ENCODE results near the gene PLCB3. TPM values are rescaled to one million over a fixed set of nuclear protein-coding genes. Genes with fewer than 3 reads are reported as not detected.

The PLCB3 gene
- total RNA-seq, 1 experiment from 2014 or later = 10.4 TPM

GRCh38 chr11:64287676-64288352, 36.5 kb downstream of the PLCB3 start:
- DNase-seq (ENCODE audit: low read depth, low spot score) = no peak
- in situ Hi-C loops (cut with HindIII; ENCODE audit: low pct_unique_long_range_greater_than_20kb, low sequenced_read_pairs) = no loop called here

DNA sequence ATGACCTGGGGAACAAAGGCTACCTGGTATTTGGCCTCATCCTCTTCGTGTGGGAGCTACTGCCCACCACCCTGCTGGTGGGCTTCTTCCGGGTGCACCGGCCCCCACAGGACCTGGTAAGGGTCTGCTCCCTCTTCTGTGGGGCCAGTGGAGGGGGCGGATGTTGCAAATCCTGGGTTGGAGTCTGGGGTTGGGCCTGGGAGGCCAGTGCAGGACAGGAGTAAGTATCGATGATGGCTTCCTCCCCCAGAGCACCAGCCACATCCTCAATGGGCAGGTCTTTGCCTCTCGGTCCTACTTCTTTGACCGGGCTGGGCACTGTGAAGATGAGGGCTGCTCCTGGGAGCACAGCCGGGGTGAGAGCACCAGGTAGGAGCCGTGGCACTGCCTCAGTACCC, 37.0 kb downstream of the PLCB3 start:
- in situ Hi-C loops (cut with HindIII; ENCODE audit: low pct_unique_long_range_greater_than_20kb, low sequenced_read_pairs) = no loop called here
- DNase-seq (ENCODE audit: low read depth, low spot score) = no peak

- in situ Hi-C loops (cut with HindIII; ENCODE audit: low pct_unique_long_range_greater_than_20kb, low sequenced_read_pairs) = no loop called here
- DNase-seq (ENCODE audit: low read depth, low spot score) = no peak
Observed at GRCh38 chr11:64289002-64289564, 37.8 kb downstream of the PLCB3 start.

GRCh38 chr11:64290352-64291261, 39.3 kb downstream of the PLCB3 start:
- in situ Hi-C loops (cut with HindIII; ENCODE audit: low pct_unique_long_range_greater_than_20kb, low sequenced_read_pairs) = no loop called here
- DNase-seq (ENCODE audit: low read depth, low spot score) = no peak

- DNase-seq (ENCODE audit: low read depth, low spot score) = no peak
- in situ Hi-C loops (cut with HindIII; ENCODE audit: low pct_unique_long_range_greater_than_20kb, low sequenced_read_pairs) = no loop called here
Observed at GRCh38 chr11:64291262-64291751, 40.0 kb downstream of the PLCB3 start, which contains the start of gene KCNK4. TSS of gene KCNK4 (plus strand) at chr11:64291302. CDS start at chr11:64293019, 1,717 bp downstream.

DNA sequence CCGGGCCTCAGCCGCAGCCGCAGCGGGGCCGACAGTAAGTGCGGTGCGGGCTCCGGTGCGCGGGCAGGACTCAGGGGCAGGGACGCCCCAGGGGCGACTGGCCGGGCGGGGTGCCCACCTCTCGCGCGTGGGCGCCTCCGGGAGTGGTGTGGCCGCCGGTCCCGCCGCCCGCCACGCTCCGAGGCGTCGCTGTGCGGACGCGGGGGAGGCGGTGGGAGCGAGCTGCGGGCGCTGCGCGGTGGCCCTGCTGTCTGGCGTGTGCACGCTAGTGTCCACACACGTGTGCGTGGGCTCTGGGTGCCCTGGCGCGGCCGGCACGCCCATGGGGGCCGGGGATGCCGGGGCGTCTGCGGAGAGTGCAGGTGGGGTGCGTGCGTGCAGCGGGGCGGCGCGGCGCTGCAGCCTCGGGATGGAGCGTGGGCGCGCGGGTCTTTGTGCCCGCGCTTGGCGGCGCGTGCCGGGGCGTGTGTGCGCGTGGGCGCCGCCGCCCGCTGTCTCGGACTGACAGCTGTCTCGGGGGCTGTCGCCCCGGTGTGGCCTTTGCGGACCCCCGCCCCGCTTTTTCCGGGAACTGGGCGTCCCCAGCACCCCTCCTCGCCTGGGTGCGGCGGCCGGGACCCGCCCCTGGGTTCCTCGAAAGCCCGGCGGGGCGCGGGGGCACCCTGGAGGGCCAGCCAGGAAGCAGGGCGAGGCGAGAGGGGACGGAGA, 40.6 kb downstream of the PLCB3 start:
- DNase-seq (ENCODE audit: low read depth, low spot score) = no peak
- in situ Hi-C loops (cut with HindIII; ENCODE audit: low pct_unique_long_range_greater_than_20kb, low sequenced_read_pairs) = no loop called here

DNA sequence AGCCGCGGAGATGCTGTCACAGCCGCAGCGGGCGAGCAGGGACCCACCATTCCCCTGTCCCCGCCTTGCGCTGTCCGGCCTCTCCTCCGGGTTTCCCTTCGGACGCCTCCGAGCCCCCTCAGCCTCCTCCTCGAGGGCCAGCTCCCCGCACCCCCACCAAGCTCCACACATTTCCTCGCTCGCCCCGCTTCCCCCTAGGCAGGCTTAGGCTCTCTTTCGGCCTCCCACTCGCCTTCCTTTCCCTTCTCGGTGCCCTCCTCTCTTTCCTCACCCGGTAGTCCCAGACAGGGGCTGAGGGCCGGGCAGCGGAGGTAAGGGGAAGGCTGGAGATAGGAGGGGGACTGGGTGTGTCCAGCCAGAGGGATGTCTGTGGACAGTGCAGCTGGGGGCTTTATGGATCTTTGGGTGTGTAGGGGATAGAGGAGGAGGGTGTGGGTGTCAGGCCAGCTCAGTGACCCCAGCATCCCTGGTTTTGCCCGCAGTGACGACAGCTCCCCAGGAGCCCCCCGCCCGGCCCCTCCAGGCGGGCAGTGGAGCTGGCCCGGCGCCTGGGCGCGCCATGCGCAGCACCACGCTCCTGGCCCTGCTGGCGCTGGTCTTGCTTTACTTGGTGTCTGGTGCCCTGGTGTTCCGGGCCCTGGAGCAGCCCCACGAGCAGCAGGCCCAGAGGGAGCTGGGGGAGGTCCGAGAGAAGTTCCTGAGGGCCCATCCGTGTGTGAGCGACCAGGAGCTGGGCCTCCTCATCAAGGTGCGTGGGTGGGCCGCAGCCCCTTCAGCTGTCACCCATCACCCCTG, 41.3 kb downstream of the PLCB3 start:
- in situ Hi-C loops (cut with HindIII; ENCODE audit: low pct_unique_long_range_greater_than_20kb, low sequenced_read_pairs) = no loop called here
- DNase-seq (ENCODE audit: low read depth, low spot score) = no peak

- in situ Hi-C loops (cut with HindIII; ENCODE audit: low pct_unique_long_range_greater_than_20kb, low sequenced_read_pairs) = no loop called here
- DNase-seq (ENCODE audit: low read depth, low spot score) = no peak
Observed at GRCh38 chr11:64294774-64295173, 43.4 kb downstream of the PLCB3 start.

DNA sequence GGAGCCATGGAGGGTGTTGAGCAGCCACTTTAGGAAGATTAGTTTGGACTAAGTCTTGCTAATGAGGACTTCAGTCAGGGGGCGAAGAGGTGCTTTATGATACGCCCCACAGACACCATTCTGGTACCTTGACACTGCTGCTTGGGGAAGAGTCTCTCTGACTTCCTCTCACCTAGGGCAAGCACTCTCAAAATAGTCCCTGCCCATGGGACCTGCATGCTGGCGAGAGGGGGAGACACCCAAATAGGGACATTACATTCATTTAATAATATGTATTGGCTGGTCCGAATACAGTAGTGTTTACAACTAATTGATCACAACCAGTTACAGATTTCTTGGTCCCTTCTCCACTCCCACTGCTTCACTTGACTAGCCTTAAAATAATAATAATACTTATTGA, 44.4 kb downstream of the PLCB3 start:
- no peak for DNase-seq (ENCODE audit: low read depth, low spot score)
- in situ Hi-C loops (cut with HindIII; ENCODE audit: low pct_unique_long_range_greater_than_20kb, low sequenced_read_pairs) = no loop called here

DNA sequence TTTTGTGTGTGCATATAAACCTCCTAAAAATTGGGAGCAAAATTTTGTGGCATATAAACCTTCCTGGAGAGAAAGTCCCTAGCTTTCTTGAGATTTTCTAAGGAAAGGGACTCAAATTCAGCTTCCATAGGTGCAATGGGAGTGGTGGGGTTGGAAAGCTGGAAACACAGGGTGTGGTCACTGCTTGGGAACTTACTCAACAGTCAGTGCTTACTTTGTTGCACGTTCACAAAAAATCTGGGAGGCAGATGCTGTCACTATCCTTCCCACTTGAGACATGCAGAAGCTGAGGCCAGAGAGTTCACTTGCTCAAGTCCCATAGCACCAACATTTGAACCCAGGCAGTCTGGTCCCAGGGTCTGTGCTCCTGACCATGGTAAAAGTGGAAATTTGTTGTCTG, 44.9 kb downstream of the PLCB3 start:
- in situ Hi-C loops (cut with HindIII; ENCODE audit: low pct_unique_long_range_greater_than_20kb, low sequenced_read_pairs) = no loop called here
- no peak for DNase-seq (ENCODE audit: low read depth, low spot score)

DNA sequence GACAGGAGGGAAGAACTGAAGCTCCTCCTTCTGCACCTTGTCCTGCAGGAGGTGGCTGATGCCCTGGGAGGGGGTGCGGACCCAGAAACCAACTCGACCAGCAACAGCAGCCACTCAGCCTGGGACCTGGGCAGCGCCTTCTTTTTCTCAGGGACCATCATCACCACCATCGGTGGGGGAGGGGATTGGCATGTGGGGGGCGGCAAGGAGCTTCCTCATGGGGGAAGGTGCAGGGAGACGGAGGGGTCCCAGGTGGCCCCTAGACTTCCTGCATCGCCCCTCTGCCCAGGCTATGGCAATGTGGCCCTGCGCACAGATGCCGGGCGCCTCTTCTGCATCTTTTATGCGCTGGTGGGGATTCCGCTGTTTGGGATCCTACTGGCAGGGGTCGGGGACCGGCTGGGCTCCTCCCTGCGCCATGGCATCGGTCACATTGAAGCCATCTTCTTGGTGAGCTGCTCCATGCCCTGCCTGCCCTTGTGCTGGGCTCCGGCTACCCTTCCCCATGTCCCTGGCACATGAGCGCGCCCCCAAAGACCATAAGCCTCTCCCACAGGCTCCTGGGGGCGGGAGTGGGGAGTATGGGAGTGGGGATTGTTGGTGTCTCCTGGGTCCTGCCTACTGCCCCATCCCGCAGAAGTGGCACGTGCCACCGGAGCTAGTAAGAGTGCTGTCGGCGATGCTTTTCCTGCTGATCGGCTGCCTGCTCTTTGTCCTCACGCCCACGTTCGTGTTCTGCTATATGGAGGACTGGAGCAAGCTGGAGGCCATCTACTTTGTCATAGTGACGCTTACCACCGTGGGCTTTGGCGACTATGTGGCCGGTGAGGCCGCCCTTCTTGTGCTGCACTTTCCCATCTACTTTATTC, 45.7 kb downstream of the PLCB3 start:
- DNase-seq (ENCODE audit: low read depth, low spot score) = no peak
- in situ Hi-C loops (cut with HindIII; ENCODE audit: low pct_unique_long_range_greater_than_20kb, low sequenced_read_pairs) = no loop called here

- DNase-seq (ENCODE audit: low read depth, low spot score) = no peak
- in situ Hi-C loops (cut with HindIII; ENCODE audit: low pct_unique_long_range_greater_than_20kb, low sequenced_read_pairs) = no loop called here
Observed at GRCh38 chr11:64297699-64298358, 46.5 kb downstream of the PLCB3 start.

DNA sequence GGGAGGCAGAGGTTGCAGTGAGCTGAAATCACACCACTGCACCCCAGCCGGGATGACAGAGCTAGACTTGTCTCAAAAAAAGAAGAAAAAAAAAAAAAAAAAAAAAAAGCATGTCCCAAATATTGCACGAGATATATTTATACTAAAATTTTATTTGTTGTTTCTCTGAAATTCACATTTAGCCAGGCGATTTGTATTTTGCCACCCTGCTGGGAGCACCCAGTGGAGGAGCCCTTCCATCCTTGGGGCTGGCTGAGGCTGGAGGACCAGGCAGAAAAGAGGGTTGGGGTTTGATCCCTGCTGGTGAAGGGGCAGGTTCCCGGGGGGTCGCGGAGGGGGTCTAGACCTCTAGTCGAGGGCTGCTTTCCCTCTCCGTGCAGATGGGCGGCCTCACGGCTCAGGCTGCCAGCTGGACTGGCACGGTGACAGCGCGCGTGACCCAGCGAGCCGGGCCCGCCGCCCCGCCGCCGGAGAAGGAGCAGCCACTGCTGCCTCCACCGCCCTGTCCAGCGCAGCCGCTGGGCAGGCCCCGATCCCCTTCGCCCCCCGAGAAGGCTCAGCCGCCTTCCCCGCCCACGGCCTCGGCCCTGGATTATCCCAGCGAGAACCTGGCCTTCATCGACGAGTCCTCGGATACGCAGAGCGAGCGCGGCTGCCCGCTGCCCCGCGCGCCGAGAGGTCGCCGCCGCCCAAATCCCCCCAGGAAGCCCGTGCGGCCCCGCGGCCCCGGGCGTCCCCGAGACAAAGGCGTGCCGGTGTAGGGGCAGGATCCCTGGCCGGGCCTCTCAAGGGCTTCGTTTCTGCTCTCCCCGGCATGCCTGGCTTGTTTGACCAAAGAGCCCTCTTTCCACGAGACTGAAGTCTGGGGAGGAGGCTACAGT, 47.9 kb downstream of the PLCB3 start:
- no peak for DNase-seq (ENCODE audit: low read depth, low spot score)
- in situ Hi-C loops (cut with HindIII; ENCODE audit: low pct_unique_long_range_greater_than_20kb, low sequenced_read_pairs) = no loop called here

DNA sequence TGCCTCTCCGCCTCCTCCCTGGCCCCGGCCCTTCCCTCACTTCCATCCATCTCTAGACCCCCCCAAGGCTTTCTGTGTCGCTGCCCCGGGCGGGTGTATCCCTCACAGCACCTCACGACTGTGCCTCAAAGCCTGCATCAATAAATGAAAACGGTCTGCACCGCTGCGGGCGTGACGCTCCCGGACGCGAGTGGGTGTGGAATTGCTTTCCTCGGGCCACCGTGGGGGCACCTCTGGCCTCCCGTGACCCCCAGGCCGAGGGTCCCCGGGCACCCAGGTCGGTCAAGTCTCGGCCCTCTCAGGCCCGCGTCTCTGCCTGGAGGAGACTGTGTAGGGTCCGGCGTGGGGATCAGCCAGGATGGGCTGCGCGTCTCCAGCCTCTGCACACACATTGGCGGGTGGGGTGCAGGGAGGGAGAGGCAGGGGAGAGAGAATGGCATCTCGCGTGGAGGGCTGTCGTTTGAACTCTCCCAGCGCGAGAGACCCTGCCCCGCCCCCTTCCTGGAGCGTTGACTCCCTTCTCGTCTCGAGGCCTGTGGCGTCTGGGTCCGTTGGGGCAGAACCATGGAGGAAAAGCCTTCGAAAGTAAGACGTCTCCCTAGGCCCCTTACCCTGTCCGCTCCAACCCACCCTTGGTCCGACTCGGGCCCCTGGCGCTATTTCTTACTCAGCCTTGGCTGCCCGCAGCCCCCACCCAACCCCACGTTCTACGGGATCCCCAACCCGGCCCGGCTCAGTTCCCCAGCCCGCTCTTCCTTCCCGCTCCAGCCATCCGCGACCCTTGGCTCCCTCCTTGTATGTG, 48.7 kb downstream of the PLCB3 start, which contains the start of gene CATSPERZ:
TSS of gene CATSPERZ (plus strand) at position 512 of the 802 bp plus-strand sequence. CDS start at position 565, 53 bp downstream.
- no peak for DNase-seq (ENCODE audit: low read depth, low spot score)
- in situ Hi-C loops (cut with HindIII; ENCODE audit: low pct_unique_long_range_greater_than_20kb, low sequenced_read_pairs) = no loop called here
